OCI-LY7 (cell line): Measurements from ENCODE around the gene CEP290. TPM values are rescaled to one million over a fixed set of nuclear protein-coding genes. Genes with fewer than 3 reads are reported as not detected.

ENCODE experiments used
- BruUV-seq: library from RNA; stranded (reverse); fragments of 400-500 nt; replicated peaks from 2 replicates; lab custom pipeline; 2021; lab: Mats Ljungman, UMichigan
- CTCF ChIA-PET: fragments of 300-600 bp; sonication (Branson Sonifier 250); formaldehyde crosslinking; loops from one replicate; lab custom pipeline; 2022; ENCODE audit warnings: antibody characterized with exemption; ENCODE audit not compliant: unreplicated experiment; lab: Charles Lee
- POLR2A ChIA-PET: fragments of 300-600 bp; sonication (Branson Sonifier 250); formaldehyde crosslinking; loops from one replicate; lab custom pipeline; 2022; ENCODE audit warnings: antibody characterized with exemption; lab: Charles Lee
- DNase-seq: peaks from one replicate; pipeline ENCODE4 v3.0.0-alpha.2; 2015; ENCODE audit warnings: low spot score
- H2AFZ ChIP-seq: fragments of 200-600 bp; sonication (generic), shearing (Covaris generic); 2 replicates; pipeline ENCODE4 v1.6.1; 2014; ENCODE audit warnings: mild to moderate bottlenecking, antibody characterized with exemption, low read length, moderate library complexity
- H3K27ac ChIP-seq: fragments of 200-600 bp; sonication (generic); 2 replicates; pipeline ENCODE4 v1.5.1; 2014; ENCODE audit warnings: mixed run types, low read depth, mild to moderate bottlenecking, moderate library complexity, low read length, inconsistent platforms; ENCODE audit not compliant: poor library complexity, severe bottlenecking
- H3K36me3 ChIP-seq: fragments of 200-600 bp; sonication (generic); 2 replicates; pipeline ENCODE4 v1.6.1; 2014; ENCODE audit warnings: mild to moderate bottlenecking, antibody characterized with exemption, low read length, moderate library complexity, mixed read lengths; ENCODE audit not compliant: insufficient read depth
- H3K4me1 ChIP-seq: fragments of 200-600 bp; sonication (generic); 2 replicates; pipeline ENCODE4 v1.5.1; 2014; ENCODE audit warnings: mild to moderate bottlenecking, low read length; ENCODE audit not compliant: insufficient read depth, poor library complexity, severe bottlenecking
- H3K4me2 ChIP-seq: fragments of 200-600 bp; sonication (generic); 2 replicates; pipeline ENCODE4 v1.6.1; 2014; ENCODE audit warnings: mild to moderate bottlenecking, low read length
- H3K4me3 ChIP-seq: fragments of 200-600 bp; sonication (generic); 2 replicates; pipeline ENCODE4 v1.5.1; 2014; ENCODE audit warnings: mild to moderate bottlenecking, low read depth, low read length; ENCODE audit not compliant: poor library complexity, severe bottlenecking
- H3K79me2 ChIP-seq: fragments of 200-600 bp; sonication (generic); 2 replicates; pipeline ENCODE4 v1.6.1; 2016; ENCODE audit warnings: low read depth, mild to moderate bottlenecking, low read length, moderate library complexity, mixed read lengths; ENCODE audit not compliant: insufficient read depth
- H3K9me2 ChIP-seq: fragments of 200-600 bp; sonication (generic); 2 replicates; pipeline ENCODE4 v1.6.1; 2016; ENCODE audit warnings: mild to moderate bottlenecking, low read length, mixed read lengths; ENCODE audit not compliant: insufficient read depth
- H3K9me3 ChIP-seq: fragments of 200-600 bp; sonication (generic); 2 replicates; pipeline ENCODE4 v1.6.1; 2014; ENCODE audit warnings: mild to moderate bottlenecking, mixed run types, low read length, mixed read lengths
- H4K20me1 ChIP-seq: fragments of 200-600 bp; sonication (generic); 2 replicates; pipeline ENCODE4 v1.6.1; 2014; ENCODE audit warnings: mild to moderate bottlenecking, antibody characterized with exemption, low read length, moderate library complexity, mixed read lengths; ENCODE audit not compliant: insufficient read depth
- CTCF ChIP-seq: fragments of 200-600 bp; sonication (generic); conservative IDR thresholded peaks from 2 replicates; pipeline ENCODE4 v1.5.1; 2014; ENCODE audit warnings: mild to moderate bottlenecking, antibody characterized with exemption, low read length, moderate library complexity, mixed read lengths
- EZH2phosphoT487 ChIP-seq: fragments of 200-600 bp; sonication (generic); IDR thresholded peaks from 2 replicates; pipeline ENCODE4 v1.6.1; 2018; ENCODE audit warnings: low read depth, borderline replicate concordance, mild to moderate bottlenecking, mixed run types, antibody characterized with exemption, low read length, moderate library complexity, mixed read lengths
- intact Hi-C: fragments of 100-400 bp; cut with micrococcal nuclease; formaldehyde crosslinking; loops from one replicate; pipeline ENCODE4 v1.10.0; 2022; ENCODE audit not compliant: unreplicated experiment
- total RNA-seq, 2 experiments: library from RNA; depleted of rRNA in 1 of 2; stranded (reverse); fragments of >200 nt in 1 of 2; shearing (Covaris generic) in 1 of 2; gene quantifications; 2 replicates each; pipeline ENCODE4 v1.2.3, GENCODE V29; 2014 to 2022

Gene CEP290
- total RNA-seq, 2 experiments from 2014 or later: 12.6 to 22.4 TPM

- intact Hi-C loops: no loop called here
- no peak for TF ChIP-seq CTCF
- TF ChIP-seq EZH2phosphoT487: no peak
- CTCF ChIA-PET: no interaction called here
- H2AFZ ChIP-seq: no peak overlapping the region
- H3K79me2 ChIP-seq: no peaks in the 10 kb centered on the region; the same call in 1 of the 2 replicates
- no peak overlapping the region for H3K4me2 ChIP-seq
- H3K9me2 ChIP-seq: no peaks in the 10 kb centered on the region
- POLR2A ChIA-PET: interaction anchor here (0.6 to 1.7 kb wide), 3 partner anchors 10 to 35 kb away, joined by 3 to 5 read pairs (median 4); no protein-coding TSS in a partner anchor
- no peak for DNase-seq
- H3K4me3 ChIP-seq: no peak overlapping the region
- no peaks in the 10 kb centered on the region for H4K20me1 ChIP-seq
- no peaks in the 10 kb centered on the region for H3K9me3 ChIP-seq
- no peak overlapping the region for H3K27ac ChIP-seq
- no TSS peak for BruUV-seq
- H3K36me3 ChIP-seq: peaks cover 18% of the 10 kb centered on the region
- H3K4me1 ChIP-seq: no peaks in the 10 kb centered on the region
Observed at GRCh38 chr12:88156075-88156654, 14.3 kb upstream of the CEP290 start.

- H3K9me3 ChIP-seq: no peaks in the 10 kb centered on the region
Observed at GRCh38 chr12:88153959-88154358, 12.1 kb upstream of the CEP290 start.

More at GRCh38 chr12:88153959-88154358, 12.1 kb upstream of the CEP290 start:
- intact Hi-C loops: loop anchor here (1.0 kb wide), 1 partner anchor 239 kb away; no protein-coding TSS in a partner anchor
- DNase-seq: peak; percentile 30
- Histone ChIP-seq H3K4me3 (no peak overlapping the region), H3K36me3 (peaks cover 14% of the 10 kb centered on the region; the same call in 1 of the 2 replicates), H3K4me2 (no peak overlapping the region), H3K4me1 (no peaks in the 10 kb centered on the region), H4K20me1 (no peaks in the 10 kb centered on the region), H3K27ac (no peak overlapping the region), H2AFZ (no peak overlapping the region), H3K79me2 (no peaks in the 10 kb centered on the region; the same call in 1 of the 2 replicates), H3K9me2 (no peaks in the 10 kb centered on the region)
- TF ChIP-seq CTCF (peak; percentile 71; the same call in 1 of the 2 replicates), EZH2phosphoT487 (no peak)
- POLR2A ChIA-PET: no interaction called here
- BruUV-seq: no TSS peak
- CTCF ChIA-PET: no interaction called here
